Esophagus muscularis mucosa (tissue), 4 donors: Measurements from ENCODE around the gene TTC27.

Experiments used
- CTCF ChIP-seq, 3 experiments: fragments of 200-600 bp in 2 of 3; fragments of 450-650 bp in 1 of 3; sonication (generic) in 2 of 3; IDR thresholded peaks; one replicate each; pipeline ENCODE4 v1.5.1; 2017 to 2019; ENCODE audit warnings: antibody characterized with exemption in 3 of 3, mild to moderate bottlenecking in 2 of 3, moderate library complexity in 1 of 3
- EP300 ChIP-seq: sonication (generic); formaldehyde crosslinking; IDR thresholded peaks from one replicate; pipeline ENCODE4 v1.6.1; 2017; ENCODE audit warnings: antibody characterized with exemption
- POLR2A ChIP-seq: fragments of 450-650 bp; IDR thresholded peaks from one replicate; pipeline ENCODE4 v1.6.1; 2017; ENCODE audit warnings: antibody characterized with exemption, moderate library complexity, mild to moderate bottlenecking, low read depth
- POLR2AphosphoS5 ChIP-seq, 2 donors: sonication (generic); formaldehyde crosslinking; IDR thresholded peaks; one replicate each; pipeline ENCODE4 v1.6.1; 2017; ENCODE audit warnings: antibody characterized with exemption in 2 of 2

- no peak for TF ChIP-seq POLR2A
- TF ChIP-seq CTCF (IDR thresholded peaks at IDR 0.05): no peak
- no peak for TF ChIP-seq POLR2AphosphoS5 (IDR thresholded peaks at IDR 0.05)
- no peak for TF ChIP-seq EP300
These were observed 160.3 kb downstream of the TTC27 start for GRCh38 chr2:32788114-32788513.
